Osteocyte (in vitro differentiated cells): ENCODE data around the gene RAP2A. TPM values are rescaled to one million over a fixed set of nuclear protein-coding genes. Genes with fewer than 3 reads are reported as not detected.

ENCODE experiments used
- DNase-seq: peaks from one replicate; pipeline ENCODE4 v3.0.0; 2021; ENCODE audit warnings: mixed read lengths; ENCODE audit not compliant: unreplicated experiment; ENCODE audit errors: extremely low spot score
- H3K27ac Mint-ChIP-seq: one replicate; pipeline ENCODE4 v1.8.0; 2021; ENCODE audit warnings: mild to moderate bottlenecking, mixed read lengths; ENCODE audit not compliant: unreplicated experiment
- H3K27me3 Mint-ChIP-seq: one replicate; pipeline ENCODE4 v1.8.0; 2021; ENCODE audit warnings: mixed read lengths; ENCODE audit not compliant: unreplicated experiment
- H3K36me3 Mint-ChIP-seq: one replicate; pipeline ENCODE4 v1.8.0; 2021; ENCODE audit warnings: mixed read lengths; ENCODE audit not compliant: unreplicated experiment
- H3K4me1 Mint-ChIP-seq: one replicate; pipeline ENCODE4 v1.8.0; 2021; ENCODE audit warnings: mixed read lengths; ENCODE audit not compliant: unreplicated experiment
- H3K4me3 Mint-ChIP-seq: one replicate; pipeline ENCODE4 v1.8.0; 2021; ENCODE audit warnings: mild to moderate bottlenecking, moderate library complexity, mixed read lengths; ENCODE audit not compliant: unreplicated experiment
- H3K9me3 Mint-ChIP-seq: one replicate; pipeline ENCODE4 v1.8.0; 2021; ENCODE audit warnings: mixed read lengths; ENCODE audit not compliant: unreplicated experiment
- total RNA-seq: library from RNA; stranded (reverse); gene quantifications from 2 replicates; pipeline ENCODE4 v1.2.1, GENCODE V29; 2021
- TF ChIP-seq, protein P1 (sequence below): fragments of 200-600 bp; sonication (generic); IDR thresholded peaks from 2 replicates; pipeline ENCODE4 v1.5.0; 2021; ENCODE audit warnings: antibody characterized with exemption, mild to moderate bottlenecking, moderate library complexity

Gene RAP2A
- total RNA-seq, 1 donor from 2014 or later, result 27.9 TPM

GRCh38 chr13:97498419-97498818, 64.5 kb downstream of the RAP2A start:
- Mint-ChIP-seq H3K27ac (no peak overlapping the region), H3K27me3 (peaks cover 16% of the 10 kb centered on the region), H3K9me3 (no peaks in the 10 kb centered on the region), H3K36me3 (no peaks in the 10 kb centered on the region), H3K4me1 (peaks cover 2% of the 10 kb centered on the region), H3K4me3 (no peak overlapping the region)
- DNase-seq, result no peak
- TF ChIP-seq, protein P1, sequence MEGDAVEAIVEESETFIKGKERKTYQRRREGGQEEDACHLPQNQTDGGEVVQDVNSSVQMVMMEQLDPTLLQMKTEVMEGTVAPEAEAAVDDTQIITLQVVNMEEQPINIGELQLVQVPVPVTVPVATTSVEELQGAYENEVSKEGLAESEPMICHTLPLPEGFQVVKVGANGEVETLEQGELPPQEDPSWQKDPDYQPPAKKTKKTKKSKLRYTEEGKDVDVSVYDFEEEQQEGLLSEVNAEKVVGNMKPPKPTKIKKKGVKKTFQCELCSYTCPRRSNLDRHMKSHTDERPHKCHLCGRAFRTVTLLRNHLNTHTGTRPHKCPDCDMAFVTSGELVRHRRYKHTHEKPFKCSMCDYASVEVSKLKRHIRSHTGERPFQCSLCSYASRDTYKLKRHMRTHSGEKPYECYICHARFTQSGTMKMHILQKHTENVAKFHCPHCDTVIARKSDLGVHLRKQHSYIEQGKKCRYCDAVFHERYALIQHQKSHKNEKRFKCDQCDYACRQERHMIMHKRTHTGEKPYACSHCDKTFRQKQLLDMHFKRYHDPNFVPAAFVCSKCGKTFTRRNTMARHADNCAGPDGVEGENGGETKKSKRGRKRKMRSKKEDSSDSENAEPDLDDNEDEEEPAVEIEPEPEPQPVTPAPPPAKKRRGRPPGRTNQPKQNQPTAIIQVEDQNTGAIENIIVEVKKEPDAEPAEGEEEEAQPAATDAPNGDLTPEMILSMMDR, result no peak

DNA sequence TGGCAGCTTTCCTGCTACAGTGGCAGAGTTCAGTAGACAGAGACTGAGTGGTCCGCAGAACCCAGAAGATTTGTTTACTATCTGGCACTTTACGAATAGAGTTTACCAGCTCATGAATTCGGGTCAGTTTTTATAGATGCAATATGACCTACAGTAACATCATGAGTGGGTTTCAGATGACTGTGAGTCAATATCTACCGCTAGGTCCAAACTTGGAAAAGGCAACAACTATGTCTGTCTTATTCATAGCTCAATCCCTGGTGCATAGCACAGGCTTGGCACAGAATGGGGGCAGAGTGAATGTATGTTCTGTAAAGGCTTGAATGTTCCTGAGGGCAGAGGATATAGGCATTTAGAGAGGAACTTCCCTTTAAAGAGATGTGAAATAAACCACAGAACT, 65.2 kb downstream of the RAP2A start:
- peaks cover 24% of the 10 kb centered on the region for H3K27me3 Mint-ChIP-seq
- H3K36me3 Mint-ChIP-seq, result no peaks in the 10 kb centered on the region
- H3K4me3 Mint-ChIP-seq, result no peak overlapping the region
- DNase-seq, result no peak
- no peak overlapping the region for H3K27ac Mint-ChIP-seq
- H3K9me3 Mint-ChIP-seq, result no peaks in the 10 kb centered on the region
- TF ChIP-seq, protein P1, result no peak
- peaks cover 2% of the 10 kb centered on the region for H3K4me1 Mint-ChIP-seq

DNA sequence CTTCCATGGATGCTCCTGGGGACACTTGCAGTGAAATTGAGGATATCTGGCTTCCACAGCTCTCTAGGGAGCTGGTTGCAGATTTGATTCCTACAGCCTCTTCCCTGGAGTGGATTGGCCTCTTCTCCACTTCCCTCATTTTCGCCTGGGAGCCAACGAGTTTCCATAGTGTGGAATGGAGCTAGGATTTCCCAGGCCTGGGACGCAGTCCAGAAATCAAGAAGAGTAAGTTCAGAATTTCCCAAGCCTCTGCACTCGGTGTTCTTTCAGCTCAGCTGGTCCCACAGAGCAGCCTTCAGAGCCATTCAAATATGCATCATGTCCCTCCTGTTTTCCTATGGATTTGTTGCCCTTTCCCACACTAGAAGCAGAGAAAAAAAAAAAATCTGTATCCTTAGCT, 68.2 kb downstream of the RAP2A start:
- no peak overlapping the region for H3K27ac Mint-ChIP-seq
- H3K27me3 Mint-ChIP-seq, result peaks cover 34% of the 10 kb centered on the region
- no peaks in the 10 kb centered on the region for H3K9me3 Mint-ChIP-seq
- DNase-seq, result no peak
- H3K4me3 Mint-ChIP-seq, result no peak overlapping the region
- peaks cover 8% of the 10 kb centered on the region for H3K4me1 Mint-ChIP-seq
- TF ChIP-seq, protein P1, result no peak
- H3K36me3 Mint-ChIP-seq, result no peaks in the 10 kb centered on the region

- H3K27me3 Mint-ChIP-seq, result peaks cover 34% of the 10 kb centered on the region
- TF ChIP-seq, protein P1, result no peak
- no peak for DNase-seq
- no peak overlapping the region for H3K27ac Mint-ChIP-seq
- H3K9me3 Mint-ChIP-seq, result no peaks in the 10 kb centered on the region
- H3K4me1 Mint-ChIP-seq, result peaks cover 8% of the 10 kb centered on the region
- H3K36me3 Mint-ChIP-seq, result no peaks in the 10 kb centered on the region
- H3K4me3 Mint-ChIP-seq, result no peak overlapping the region
Observed at GRCh38 chr13:97502706-97503105, 68.7 kb downstream of the RAP2A start.

DNA sequence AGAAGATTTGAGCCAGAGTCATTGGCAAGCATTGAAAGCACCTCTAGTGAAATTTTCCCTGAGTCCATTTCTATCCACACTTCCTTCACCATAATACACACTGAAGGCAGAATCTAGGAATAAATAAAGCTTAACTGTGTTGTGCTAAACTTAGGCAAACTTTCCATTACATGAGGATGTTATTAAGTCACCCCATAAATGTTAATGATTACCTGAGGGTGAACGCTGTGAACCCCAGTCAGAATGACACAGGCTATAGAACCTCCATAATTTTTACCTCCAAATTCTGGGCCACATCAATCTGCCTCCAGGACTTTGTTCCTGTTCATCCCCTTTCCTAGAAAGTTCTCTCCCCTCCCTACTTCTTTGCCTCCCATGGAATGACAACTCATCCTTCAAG, 71.0 kb downstream of the RAP2A start:
- no peaks in the 10 kb centered on the region for H3K36me3 Mint-ChIP-seq
- H3K27ac Mint-ChIP-seq, result no peak overlapping the region
- H3K9me3 Mint-ChIP-seq, result peaks cover 4% of the 10 kb centered on the region
- peaks cover 8% of the 10 kb centered on the region for H3K4me1 Mint-ChIP-seq
- no peak for DNase-seq
- no peak overlapping the region for H3K4me3 Mint-ChIP-seq
- TF ChIP-seq, protein P1, result no peak
- H3K27me3 Mint-ChIP-seq, result peaks cover 31% of the 10 kb centered on the region
